ENCODE measurements around the gene NUDT2.
"Not testable (repeated sequence)": the region's sequence is repeated elsewhere in the genome, so short reads cannot be mapped to it uniquely, and the experiment has no call there.

Gene NUDT2

DNA sequence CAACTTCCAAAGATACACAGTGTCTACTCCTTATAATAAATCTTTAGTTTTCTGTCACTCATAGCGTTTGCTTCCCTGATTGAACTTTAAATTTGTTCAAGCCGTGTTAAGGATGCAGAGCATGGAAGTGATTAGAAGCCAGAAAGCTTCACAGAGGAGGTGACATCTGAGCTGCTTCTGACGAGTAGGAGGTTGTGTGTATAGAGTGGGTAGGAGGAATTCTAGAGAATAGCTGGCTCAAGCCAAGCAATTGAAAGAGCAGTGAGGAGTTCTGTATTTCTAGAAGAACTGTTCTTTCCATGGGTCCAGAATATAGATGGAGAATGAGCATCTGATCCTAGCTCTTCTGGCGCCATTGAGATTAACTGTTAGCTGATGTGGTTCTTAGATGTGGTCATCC, 6.0 kb downstream of the NUDT2 start:
- DNase-seq (ENCODE audit: low spot score), result no peak

- DNase-seq (ENCODE audit: low spot score), result no peak
Observed at GRCh38 chr9:34337403-34337802, 8.0 kb downstream of the NUDT2 start.

- DNase-seq (ENCODE audit: low spot score), result not testable (repeated sequence)
Observed at GRCh38 chr9:34338079-34338478, 8.7 kb downstream of the NUDT2 start.

GRCh38 chr9:34338665-34339385, 9.5 kb downstream of the NUDT2 start:
- DNase-seq (ENCODE audit: low spot score), result no peak

DNA sequence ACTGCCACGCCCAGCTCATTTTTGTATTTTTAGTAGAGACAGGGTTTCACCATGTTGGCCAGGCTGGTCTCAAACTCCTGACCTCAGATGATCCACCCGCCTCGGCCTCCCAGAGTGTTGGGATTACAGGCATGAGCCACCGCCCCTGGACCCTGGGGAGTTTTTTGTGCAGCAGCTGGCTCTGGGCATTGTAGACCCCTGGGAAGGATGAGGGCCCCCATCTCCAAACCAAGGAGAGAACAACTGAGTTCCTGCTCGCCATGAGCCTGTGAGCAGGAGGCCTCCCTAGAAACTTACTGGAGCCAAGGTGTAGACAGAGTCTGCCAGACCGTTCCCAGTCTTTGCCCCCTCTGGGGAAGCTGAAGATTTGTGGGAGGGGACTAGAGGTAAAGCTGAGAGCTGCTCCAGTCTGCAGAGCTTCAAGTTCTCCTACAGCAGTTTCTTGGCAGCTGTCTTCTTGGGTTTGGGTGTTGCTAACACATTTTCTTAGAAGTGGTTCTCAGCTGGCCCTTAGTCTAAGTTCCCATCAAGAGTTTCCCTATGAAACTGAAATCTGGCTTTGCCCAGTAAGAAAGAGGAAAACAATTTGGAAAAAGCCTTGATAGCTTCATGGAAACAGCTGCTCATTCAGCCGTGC, 12.4 kb downstream of the NUDT2 start:
- no peak for DNase-seq (ENCODE audit: low spot score)

DNA sequence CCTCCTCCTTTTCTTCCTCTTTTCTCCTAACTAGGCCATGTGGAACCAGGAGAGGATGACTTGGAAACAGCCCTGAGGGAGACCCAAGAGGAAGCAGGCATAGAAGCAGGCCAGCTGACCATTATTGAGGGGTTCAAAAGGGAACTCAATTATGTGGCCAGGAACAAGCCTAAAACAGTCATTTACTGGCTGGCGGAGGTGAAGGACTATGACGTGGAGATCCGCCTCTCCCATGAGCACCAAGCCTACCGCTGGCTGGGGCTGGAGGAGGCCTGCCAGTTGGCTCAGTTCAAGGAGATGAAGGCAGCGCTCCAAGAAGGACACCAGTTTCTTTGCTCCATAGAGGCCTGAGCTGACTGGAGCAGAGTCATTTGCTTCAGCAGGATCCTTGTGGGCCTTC, 13.7 kb downstream of the NUDT2 start:
- DNase-seq (ENCODE audit: low spot score), result no peak

- no peak for DNase-seq (ENCODE audit: low spot score)
Observed at GRCh38 chr9:34343605-34344004, 14.2 kb downstream of the NUDT2 start.

GRCh38 chr9:34346873-34347799, 17.8 kb downstream of the NUDT2 start:
- DNase-seq (ENCODE audit: low spot score), result no peak

DNA sequence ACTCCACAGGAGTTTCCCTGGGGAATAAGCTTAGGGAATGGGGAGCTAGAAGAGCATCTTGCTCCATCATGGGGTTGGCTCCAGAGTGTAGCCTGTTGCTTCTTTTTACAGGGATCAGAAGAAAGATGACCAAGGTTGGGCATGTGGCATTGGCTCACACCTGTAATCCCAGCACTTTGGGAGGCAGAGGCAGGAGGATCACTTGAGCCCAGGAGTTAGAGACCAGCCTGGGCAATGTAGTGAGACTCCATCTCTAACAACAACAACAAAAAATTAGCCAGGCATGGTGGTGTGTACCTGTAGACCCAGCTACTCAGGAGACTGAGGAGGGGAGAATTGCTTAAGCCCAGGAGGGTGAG, 18.4 kb downstream of the NUDT2 start:
- DNase-seq (ENCODE audit: low spot score), result no peak

DNA sequence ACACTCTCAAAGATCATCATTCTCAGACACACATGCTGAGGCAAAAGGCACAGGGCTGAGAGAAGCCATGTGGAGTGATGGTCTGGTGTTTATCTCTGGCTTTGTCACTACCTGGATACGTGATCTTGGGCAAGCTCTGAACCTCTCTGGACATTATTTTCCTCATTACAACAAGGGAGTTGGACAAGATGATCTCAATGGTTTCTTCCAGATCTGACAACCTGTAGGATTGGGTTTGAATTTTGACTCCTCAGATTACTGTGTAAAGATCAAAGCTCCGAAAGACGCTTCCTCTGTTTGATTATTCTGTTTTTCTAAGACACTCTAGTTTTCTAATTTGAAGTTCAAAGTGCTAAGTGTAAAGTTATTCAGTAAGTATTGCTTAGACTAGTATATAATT, 20.0 kb downstream of the NUDT2 start:
- DNase-seq (ENCODE audit: low spot score), result no peak

GRCh38 chr9:34352122-34352652, 22.8 kb downstream of the NUDT2 start:
- DNase-seq (ENCODE audit: low spot score), result not testable (repeated sequence)

DNA sequence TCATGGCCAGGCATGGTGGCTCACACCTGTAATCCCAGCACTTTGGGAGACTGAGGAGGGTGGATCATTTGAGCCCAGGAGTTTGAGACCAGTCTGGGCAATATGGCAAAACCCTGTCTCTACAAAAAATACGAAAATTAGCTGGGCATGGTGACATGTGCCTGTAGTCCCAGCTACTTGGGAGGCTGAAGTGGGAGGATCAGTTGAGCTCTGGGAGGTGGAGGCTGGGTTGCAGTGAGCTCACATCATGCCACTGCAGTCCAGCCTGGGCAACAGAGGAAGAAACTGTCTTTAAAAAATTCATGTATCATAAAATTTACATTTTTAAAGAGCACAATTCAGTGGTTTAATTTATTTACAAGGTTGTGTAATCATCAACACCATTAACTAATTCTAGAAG, 23.6 kb downstream of the NUDT2 start:
- DNase-seq (ENCODE audit: low spot score), result not testable (repeated sequence)

GRCh38 chr9:34362614-34363214, 33.3 kb downstream of the NUDT2 start:
- DNase-seq (ENCODE audit: low spot score), result no peak

- DNase-seq (ENCODE audit: low spot score), result no peak
Observed at GRCh38 chr9:34363619-34364351, 34.4 kb downstream of the NUDT2 start.

GRCh38 chr9:34365282-34365681, 35.9 kb downstream of the NUDT2 start:
- DNase-seq (ENCODE audit: low spot score), result no peak

DNA sequence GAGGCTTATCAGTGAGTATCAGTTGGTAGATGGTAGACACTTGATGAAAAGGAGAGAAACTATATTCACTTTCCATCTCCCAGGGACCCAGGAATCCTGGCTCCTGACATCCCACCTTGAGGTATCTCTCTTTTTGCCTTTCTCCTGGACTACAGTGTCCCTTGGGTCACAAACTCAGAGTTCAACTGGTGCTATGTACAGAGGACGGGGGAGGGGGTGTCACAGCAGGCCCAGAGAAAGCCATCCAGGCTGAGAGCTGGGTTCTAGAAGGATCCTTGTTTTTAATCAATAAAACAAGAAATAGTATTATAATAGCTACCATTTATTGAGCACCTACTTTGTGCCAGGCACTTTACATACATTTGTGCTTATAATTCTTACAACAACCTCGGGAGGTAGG, 37.0 kb downstream of the NUDT2 start:
- DNase-seq (ENCODE audit: low spot score), result no peak

- not testable (repeated sequence) for DNase-seq (ENCODE audit: low spot score)
Observed at GRCh38 chr9:34367751-34368410, 38.5 kb downstream of the NUDT2 start.

- not testable (repeated sequence) for DNase-seq (ENCODE audit: low spot score)
Observed at GRCh38 chr9:34368796-34369195, 39.4 kb downstream of the NUDT2 start.

DNA sequence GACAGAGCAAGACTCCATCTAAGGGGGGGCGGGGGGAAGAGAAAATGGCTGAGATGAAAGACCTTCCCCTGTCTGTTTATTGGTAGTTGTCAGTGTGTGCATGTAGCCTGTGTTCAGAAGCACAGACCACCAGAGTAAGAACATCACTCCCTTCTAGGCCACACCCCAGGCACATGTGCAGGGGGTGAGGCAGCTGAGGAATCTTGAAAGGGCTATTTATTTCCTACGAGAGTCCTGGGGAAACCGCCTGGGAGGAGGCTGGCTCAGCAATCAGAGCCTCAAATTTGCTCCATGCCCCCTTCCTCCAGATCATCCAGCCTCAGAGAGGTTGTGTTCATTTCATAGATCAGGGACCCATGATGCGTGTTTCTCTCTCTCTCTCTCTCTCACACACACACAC, 40.3 kb downstream of the NUDT2 start:
- DNase-seq (ENCODE audit: low spot score), result no peak

GRCh38 chr9:34370335-34370969, 41.1 kb downstream of the NUDT2 start:
- no peak for DNase-seq (ENCODE audit: low spot score)

Data from LoVo (cell line).